Measurements from ENCODE around the gene SYNE2. TPM values are rescaled to one million over a fixed set of nuclear protein-coding genes. Genes with fewer than 3 reads are reported as not detected.
A peak's percentile ranks its signal among the peaks of the same experiment; 100 is the strongest.
"Not testable (repeated sequence)": the region's sequence is repeated elsewhere in the genome, so short reads cannot be mapped to it uniquely, and the experiment has no call there.

The SYNE2 gene
- total RNA-seq, 2 donors from 2014 or later = 147 to 153 TPM

DNA sequence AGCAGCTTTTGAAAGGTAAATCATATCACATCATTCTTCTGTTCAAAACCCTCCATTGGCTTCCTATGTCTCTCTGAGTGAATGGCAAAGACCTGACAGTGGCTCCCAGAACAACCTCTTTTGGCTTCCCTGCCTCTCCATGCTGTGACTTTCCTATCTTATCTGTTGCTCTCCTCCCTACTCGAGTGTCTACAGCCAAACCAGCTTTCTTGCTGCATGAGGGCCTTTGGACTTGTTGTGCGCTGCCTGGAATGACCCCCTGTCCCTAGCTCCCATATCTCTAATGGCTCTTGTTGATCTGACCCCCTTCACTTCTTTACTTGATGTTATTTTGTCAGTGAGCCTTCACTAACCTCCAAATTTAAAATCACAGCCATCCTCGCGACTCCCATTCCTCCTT lies 2.5 kb downstream of the SYNE2 start:
- Histone ChIP-seq H3K9ac (ENCODE audit: low read depth in 2 of 2, low read length in 2 of 2) (peak overlapping the region in 1 of 2 donors; percentile 26), H3K36me3 (no peaks in the 10 kb centered on the region), H3K27me3 (no peaks in the 10 kb centered on the region), H3K4me3 (no peak overlapping the region), H3K27ac (no peak overlapping the region), H3K9me3 (no peaks in the 10 kb centered on the region), H3K4me1 (no peaks in the 10 kb centered on the region)
- no peak for DNase-seq
- TF ChIP-seq, protein P1, sequence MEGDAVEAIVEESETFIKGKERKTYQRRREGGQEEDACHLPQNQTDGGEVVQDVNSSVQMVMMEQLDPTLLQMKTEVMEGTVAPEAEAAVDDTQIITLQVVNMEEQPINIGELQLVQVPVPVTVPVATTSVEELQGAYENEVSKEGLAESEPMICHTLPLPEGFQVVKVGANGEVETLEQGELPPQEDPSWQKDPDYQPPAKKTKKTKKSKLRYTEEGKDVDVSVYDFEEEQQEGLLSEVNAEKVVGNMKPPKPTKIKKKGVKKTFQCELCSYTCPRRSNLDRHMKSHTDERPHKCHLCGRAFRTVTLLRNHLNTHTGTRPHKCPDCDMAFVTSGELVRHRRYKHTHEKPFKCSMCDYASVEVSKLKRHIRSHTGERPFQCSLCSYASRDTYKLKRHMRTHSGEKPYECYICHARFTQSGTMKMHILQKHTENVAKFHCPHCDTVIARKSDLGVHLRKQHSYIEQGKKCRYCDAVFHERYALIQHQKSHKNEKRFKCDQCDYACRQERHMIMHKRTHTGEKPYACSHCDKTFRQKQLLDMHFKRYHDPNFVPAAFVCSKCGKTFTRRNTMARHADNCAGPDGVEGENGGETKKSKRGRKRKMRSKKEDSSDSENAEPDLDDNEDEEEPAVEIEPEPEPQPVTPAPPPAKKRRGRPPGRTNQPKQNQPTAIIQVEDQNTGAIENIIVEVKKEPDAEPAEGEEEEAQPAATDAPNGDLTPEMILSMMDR (IDR thresholded peaks at IDR 0.05) = no peak
- intact Hi-C loops (cut with DNase I) = no loop called here

DNA sequence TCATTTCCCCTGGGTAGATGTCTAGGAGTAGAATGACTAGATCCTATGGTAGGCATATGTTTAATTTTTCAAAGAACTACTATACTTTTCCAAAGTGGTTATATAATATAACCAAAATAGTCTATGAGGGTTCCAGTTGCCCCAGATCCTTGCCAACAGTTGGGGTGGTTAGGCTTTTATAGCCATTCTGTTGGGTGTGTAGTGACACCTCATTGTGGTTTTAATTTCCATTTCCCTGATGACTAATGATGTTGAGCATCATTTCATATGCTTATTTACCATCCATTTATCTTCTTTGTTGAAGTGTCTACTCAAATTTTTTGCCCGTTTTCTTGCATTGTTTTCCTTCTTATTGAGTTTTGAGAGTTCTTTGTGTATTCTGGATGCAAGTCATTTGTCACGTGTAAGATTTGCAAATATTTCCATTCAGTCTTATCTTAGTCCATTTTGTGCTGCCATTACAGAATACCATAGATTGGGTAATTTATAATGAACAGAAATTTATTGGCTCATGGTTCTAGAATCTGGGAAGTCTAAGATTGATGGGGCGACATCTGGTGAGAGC lies 4.7 kb downstream of the SYNE2 start:
- no peak overlapping the region for H3K4me3 ChIP-seq
- H3K27ac ChIP-seq = no peak overlapping the region
- H3K36me3 ChIP-seq = no peaks in the 10 kb centered on the region
- no peak for DNase-seq
- no peaks in the 10 kb centered on the region for H3K9me3 ChIP-seq
- no peaks in the 10 kb centered on the region for H3K4me1 ChIP-seq
- intact Hi-C loops (cut with DNase I) = no loop called here
- TF ChIP-seq, protein P1 (IDR thresholded peaks at IDR 0.05) = no peak
- H3K9ac ChIP-seq (ENCODE audit: low read depth in 2 of 2, low read length in 2 of 2) = no peak overlapping the region
- H3K27me3 ChIP-seq = no peaks in the 10 kb centered on the region

DNA sequence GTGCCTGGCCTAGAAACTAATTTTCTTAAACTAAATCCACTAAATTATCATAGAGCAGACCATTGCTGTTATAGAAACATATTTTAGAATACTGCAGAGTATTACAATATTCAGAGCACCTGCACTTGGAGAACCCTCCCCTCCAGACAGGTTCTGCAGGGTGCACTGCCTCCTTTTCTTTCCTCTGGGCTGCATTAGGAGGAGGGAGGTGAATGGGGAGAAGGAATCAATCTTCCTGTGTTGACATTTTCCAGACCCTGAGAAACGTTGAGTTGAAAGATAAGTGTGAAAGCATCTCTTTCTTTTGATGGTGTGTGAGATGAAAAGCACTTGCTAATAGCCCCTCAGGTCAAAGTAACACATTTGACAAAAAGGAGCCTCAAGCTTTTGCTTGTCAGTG lies 7.3 kb downstream of the SYNE2 start:
- no peaks in the 10 kb centered on the region for H3K36me3 ChIP-seq
- TF ChIP-seq, protein P1 (IDR thresholded peaks at IDR 0.05) = no peak
- no peaks in the 10 kb centered on the region for H3K9me3 ChIP-seq
- DNase-seq = no peak
- no peak overlapping the region for H3K27ac ChIP-seq
- no peak overlapping the region for H3K4me3 ChIP-seq
- intact Hi-C loops (cut with DNase I) = no loop called here
- H3K4me1 ChIP-seq = no peaks in the 10 kb centered on the region
- no peaks in the 10 kb centered on the region for H3K27me3 ChIP-seq
- H3K9ac ChIP-seq (ENCODE audit: low read depth in 2 of 2, low read length in 2 of 2) = no peak overlapping the region

DNA sequence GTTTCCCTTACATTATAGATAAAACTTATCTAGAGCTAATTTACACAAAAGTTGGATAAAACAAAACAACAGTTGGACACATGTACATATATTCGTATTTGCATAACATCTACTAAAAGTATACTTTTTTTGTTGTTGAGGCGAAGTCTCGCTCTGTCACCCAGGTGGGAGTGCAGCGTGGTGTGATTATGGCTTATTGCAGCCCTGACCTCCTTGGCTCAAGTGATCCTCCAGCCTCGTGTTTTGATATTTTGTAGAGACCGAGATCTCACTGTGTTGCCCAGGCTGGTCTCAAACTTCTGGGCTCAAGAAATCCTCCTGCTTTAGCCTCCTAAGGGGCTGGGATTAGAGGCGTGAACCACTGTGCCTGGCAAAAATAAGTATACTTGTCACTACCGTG lies 9.4 kb downstream of the SYNE2 start:
- Histone ChIP-seq H3K9me3 (no peaks in the 10 kb centered on the region), H3K36me3 (no peaks in the 10 kb centered on the region), H3K9ac (ENCODE audit: low read depth in 2 of 2, low read length in 2 of 2) (no peak overlapping the region), H3K27ac (no peak overlapping the region), H3K4me1 (no peaks in the 10 kb centered on the region), H3K4me3 (no peak overlapping the region), H3K27me3 (no peaks in the 10 kb centered on the region)
- intact Hi-C loops (cut with DNase I) = no loop called here
- DNase-seq = no peak
- TF ChIP-seq, protein P1 (IDR thresholded peaks at IDR 0.05) = no peak

DNA sequence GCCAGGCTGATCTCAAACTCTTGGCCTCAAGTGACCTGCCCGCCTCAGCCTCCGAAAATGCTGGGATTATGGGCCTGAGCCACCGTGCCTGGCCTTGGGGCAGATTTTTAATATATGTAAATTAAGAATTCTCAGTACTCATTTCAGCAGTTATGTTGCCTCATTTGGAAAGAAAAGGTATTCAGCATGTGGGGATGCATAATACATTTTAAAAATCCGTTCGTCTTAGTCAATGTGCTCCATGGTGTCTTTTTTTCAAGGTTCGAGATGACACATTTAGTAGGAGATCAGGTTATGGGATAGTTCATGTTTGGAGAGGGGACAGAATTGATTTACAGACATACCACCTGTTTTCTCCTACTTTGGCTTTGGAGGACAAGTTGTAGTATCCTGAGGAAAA lies 10.2 kb downstream of the SYNE2 start:
- Histone ChIP-seq H3K4me3 (no peak overlapping the region), H3K27ac (peak overlapping the region; percentile 12), H3K4me1 (no peaks in the 10 kb centered on the region), H3K9me3 (no peaks in the 10 kb centered on the region), H3K9ac (ENCODE audit: low read depth in 2 of 2, low read length in 2 of 2) (no peak overlapping the region), H3K36me3 (no peaks in the 10 kb centered on the region), H3K27me3 (no peaks in the 10 kb centered on the region)
- TF ChIP-seq, protein P1 (IDR thresholded peaks at IDR 0.05) = no peak
- no peak for DNase-seq
- intact Hi-C loops (cut with DNase I) = no loop called here

DNA sequence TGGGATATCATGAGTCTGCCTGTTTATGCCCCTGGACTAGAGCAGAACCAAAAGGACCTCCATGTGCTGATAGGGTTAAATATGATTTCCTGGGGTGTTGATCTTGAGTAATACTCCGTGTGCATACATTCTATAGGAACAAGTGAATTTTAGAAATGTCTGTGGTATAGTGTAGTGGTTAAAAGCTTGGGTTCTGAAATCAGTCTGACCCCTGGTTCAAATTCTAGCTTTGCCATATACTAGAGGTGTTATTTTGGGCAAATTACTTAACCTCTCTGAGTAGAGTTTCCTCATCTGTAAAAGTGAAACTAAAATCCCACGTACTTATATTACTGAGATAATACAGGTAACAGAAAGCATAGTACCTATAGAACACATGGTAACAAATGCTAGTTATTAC lies 12.0 kb downstream of the SYNE2 start:
- H3K4me3 ChIP-seq = not testable (repeated sequence)

More for the DNA sequence above, 12.0 kb downstream of the SYNE2 start:
- H3K4me1 ChIP-seq; H3K27me3 ChIP-seq; intact Hi-C loops (cut with DNase I); DNase-seq; H3K36me3 ChIP-seq; H3K9me3 ChIP-seq: not testable (repeated sequence)
- H3K9ac ChIP-seq (ENCODE audit: low read depth in 2 of 2, low read length in 2 of 2) = peak overlapping the region in 1 of 2 donors; percentile 40
- H3K27ac ChIP-seq = peak overlapping the region; percentile 46
